ENCODE measurements around the gene AMOT.

DNA sequence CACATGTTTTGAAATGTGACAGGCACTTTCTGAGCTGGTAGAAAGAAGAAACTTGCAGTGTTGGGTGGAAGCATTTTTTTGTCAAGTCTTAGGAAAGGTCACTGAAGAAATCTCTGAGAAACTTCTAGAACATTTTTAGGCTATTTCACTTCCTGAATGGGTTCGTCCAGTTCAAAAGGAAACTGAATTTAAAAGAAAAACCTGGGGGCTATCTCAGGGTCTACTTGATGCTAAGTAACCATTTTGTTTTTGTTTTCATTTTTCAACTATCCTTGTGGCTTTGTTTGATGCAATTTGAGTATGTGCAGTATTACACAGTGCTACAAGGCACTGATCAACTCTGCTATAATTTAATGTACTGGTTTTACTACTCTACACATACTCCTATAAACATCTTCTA lies 34.0 kb upstream of the AMOT start:
- no peak for TF ChIP-seq TAF1 (IDR thresholded peaks at IDR 0.05; ENCODE audit: low read depth, low read length)
- no peak for TF ChIP-seq POLR2A (IDR thresholded peaks at IDR 0.05; ENCODE audit: low read depth, low read length)
- no peak for TF ChIP-seq POLR2AphosphoS5 (IDR thresholded peaks at IDR 0.05; ENCODE audit: low read depth, low read length)
- TF ChIP-seq SPI1 (IDR thresholded peaks at IDR 0.05; ENCODE audit: low read depth, low read length) = no peak
